Hair follicular keratinocyte (primary cell): ENCODE data around the gene MEOX2. TPM values are rescaled to one million over a fixed set of nuclear protein-coding genes. Genes with fewer than 3 reads are reported as not detected.

ENCODE experiments used
- total RNA-seq: library from RNA; depleted of rRNA; stranded (reverse); fragments of >200 nt; gene quantifications from 2 replicates; pipeline ENCODE4 v1.2.3, GENCODE V29; 2015

The MEOX2 gene
- not detected in 2 replicates for total RNA-seq

GRCh38 chr7:15686295-15686956 lies at the start of gene MEOX2:
MEOX2 (minus strand) TSS chr7:15686683; CDS start chr7:15686402, 281 bp downstream.

GRCh38 chr7:15561835-15562234 lies 124.6 kb downstream of the MEOX2 start, which contains the start of gene AGMO:
AGMO (minus strand) TSS chr7:15562015.

Other genes with a start within 250 kb of the MEOX2 start
- not detected in 2 replicates for gene AGMO, start 124.7 kb downstream of the MEOX2 start, total RNA-seq